GM19468 (cell line): ENCODE measurements around the gene CFAP74.

Source experiments
- ATAC-seq: cut with Tn5 transposase; IDR thresholded peaks from one replicate; pipeline ENCODE4 v1.9.1; 2021; ENCODE audit warnings: mild to moderate bottlenecking, moderate library complexity, moderate number of reproducible peaks; ENCODE audit not compliant: unreplicated experiment; ENCODE audit errors: extremely low read depth

CFAP74 gene, protein sequence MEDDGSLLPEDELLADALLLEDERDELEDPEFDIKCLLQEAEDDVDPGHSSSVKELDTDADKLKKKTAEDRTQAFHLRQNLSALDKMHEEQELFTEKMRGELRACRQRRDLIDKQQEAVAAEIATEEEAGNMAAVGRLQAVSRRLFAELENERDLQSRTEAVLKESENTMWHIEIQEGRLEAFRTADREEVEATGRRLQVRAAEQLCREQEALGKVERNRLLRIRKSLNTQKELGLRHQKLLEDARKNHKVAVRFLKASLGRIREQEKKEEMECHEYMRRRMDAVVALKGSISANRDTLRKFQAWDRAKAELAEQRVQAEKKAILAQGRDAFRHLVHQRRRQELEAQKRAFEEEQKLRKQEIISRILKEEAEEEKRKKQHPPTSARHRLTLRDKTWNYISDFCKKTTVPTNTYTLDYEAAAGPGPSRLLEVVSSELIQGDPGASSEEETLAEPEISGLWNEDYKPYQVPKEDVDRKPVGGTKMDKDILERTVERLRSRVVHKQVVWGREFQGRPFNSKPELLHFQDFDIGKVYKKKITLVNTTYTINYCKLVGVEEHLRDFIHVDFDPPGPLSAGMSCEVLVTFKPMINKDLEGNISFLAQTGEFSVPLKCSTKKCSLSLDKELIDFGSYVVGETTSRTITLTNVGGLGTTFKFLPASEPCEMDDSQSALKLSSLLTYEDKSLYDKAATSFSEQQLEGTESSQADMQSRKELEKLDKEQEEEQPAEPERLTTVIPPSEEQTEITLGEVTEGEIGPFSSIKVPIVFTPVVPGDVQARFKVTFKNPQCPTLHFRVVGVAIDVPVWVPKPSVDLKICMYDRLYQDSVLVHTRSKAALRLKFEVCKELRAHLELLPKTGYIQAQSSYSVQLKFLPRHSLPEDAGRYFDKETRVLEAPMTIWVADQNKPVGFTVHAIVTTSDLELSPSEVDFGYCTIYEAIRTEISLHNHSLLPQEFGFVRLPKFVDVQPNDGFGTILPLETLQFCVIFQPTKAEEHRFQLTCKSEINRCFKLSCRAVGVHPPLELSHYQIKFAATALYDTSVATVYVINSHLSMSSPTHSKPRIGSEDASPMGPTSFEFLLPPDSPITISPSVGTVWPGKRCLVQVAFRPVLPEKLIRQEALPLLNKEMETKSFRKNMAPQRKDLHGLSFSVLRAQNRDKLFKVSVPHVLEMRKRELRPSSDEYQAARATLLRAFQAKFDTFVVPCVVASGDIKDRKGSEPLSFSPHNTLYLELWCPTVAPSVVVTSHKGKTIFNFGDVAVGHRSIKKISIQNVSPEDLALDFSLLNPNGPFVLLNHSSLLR (N-terminal part only)

DNA sequence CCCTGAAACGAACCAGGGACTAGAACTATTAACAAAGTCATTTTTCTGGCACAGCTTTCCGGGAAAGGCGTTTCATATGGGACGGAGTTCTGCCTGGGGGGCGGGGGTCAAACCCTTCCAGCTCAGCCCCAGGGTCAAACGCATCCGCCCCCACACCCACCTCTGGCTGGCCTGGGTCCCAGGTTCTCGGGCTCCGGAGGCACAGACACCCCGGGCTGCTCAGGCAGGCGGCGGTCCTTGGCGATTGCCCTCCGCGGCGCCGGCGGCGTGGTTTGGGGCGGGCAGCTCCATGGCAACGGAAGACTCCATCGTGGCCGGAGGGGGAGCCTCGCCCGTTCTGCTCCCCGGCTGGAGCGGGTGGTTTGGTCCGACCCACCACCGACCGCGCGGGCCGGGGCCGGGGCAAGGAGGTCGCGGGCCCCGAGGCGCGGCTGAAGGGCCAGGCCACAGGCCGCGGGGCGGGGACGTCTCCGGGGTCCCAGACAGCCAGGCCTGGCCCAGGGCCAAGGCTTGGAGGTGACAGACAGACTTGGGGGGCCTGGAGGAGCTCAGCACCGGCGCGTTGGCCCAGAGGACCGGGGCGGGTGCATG lies at the start of gene CFAP74:
TSS of gene CFAP74 (minus strand) at position 246 of the 591 bp plus-strand sequence. CDS start 12,830 bp downstream, outside the sequence.
- no peak for ATAC-seq

DNA sequence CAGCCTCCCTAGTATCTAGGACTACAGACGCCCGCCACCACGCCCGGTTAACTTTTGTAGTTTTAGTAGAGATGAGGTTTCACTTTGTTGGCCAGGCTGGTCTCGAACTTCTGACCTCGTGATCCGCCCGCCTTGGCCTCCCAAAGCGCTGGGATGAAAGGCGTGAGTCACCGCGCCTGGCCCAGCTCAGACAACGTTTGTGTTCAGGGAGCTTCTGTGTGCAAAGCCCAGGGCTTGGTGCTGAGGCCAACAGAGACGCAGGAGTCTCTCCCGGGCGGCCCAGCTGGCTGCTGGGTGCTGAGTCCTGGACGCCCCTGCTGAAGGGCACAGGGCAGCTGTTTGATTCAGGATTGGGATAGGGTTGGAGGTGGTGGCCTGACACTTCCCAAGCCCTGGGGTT lies 49.6 kb upstream of the CFAP74 start:
- no peak for ATAC-seq

DNA sequence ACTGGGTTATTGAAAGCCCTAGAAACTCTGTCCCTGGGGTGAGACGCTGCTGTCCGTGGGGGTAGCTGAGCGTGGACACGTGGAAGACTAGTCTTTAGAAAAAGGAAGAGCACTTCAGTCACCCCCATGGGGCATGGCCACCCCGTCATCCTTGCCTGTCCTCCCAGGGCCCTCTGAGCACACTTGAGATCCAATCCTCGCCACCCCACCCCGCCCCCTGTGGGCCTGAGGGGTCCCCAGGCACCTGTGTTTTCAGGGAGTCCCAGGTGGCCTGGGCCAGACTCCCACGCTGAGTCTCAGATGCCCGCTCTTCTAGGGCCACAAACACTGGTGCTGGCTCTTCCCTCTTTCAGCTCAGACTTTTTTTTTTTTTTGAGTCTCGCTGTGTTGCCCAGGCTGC lies 49.2 kb upstream of the CFAP74 start:
- ATAC-seq = no peak

DNA sequence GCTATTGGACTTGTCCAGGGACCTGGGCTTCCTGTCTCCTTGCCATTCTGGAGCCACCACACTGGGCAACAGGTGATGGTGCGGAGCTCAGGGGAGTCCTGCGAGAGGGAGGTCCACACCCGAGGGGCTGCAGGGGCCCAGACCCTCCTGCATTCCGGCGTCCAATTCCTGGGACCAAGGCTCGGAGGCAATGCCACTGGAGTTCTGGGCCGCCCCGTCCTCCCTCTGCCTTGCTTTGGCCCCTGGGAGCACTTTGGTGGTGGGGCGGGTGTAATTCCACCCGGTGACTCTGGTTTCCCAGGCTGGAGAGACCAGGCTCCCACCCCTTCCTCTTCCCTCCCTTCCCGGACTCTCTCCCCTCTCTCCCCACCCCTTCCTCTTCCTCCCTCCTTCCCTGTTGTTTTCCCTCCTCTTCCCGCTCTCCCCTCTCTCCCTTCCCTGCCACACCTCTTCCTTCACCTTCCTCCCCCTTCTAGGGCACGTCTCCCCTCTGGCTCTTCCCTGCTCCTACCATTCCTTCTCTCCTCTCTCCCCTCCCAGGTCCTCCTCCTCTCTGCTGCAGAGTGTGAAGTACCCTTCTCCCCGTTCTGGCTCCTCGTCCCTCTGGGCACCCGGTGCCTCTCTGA lies 48.6 kb upstream of the CFAP74 start:
- ATAC-seq = no peak

DNA sequence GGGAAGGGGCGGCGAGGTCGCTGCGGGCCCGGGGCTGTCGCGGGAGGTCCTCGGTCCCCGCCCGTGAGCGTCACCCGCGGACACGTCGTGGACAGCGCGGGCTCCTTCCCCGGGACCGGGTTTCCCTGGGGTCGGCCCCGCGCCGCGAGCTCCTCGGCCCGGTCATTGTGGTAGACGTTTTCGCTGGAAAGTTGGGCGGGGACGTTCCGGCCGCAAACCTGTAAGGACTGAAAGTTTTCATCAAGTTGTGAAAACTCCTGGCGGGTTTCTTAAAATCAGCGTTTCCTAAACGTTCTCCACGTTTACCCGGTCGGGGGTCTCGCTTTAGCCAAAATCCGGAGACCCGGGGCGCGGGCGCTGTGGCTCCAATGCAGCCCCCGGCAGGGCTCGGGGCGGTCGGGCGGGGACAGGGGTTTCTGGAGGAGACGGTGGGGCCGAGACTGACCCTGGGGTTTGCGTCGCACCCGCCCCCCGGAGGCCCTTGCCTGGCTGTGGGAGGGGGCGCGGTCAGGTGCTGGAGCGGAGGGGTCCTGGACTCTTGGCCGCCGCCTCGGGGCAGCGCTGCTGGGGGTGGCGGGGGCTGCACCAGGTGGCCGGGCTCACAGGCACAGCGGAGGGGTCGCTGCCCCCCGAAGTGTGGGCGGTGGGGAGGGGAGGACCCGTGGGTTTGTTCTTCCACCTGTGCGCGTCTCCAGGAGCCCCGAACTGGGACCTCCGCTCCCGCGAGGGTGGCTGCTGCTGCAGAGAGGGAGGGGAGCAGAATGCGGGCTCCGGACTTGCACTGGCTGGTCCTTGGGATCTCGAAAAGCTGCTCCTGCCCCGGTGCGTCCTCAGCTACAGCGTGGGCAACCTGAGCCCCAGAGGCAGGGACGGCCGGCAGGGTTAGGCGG lies 47.5 kb upstream of the CFAP74 start:
- ATAC-seq = no peak

DNA sequence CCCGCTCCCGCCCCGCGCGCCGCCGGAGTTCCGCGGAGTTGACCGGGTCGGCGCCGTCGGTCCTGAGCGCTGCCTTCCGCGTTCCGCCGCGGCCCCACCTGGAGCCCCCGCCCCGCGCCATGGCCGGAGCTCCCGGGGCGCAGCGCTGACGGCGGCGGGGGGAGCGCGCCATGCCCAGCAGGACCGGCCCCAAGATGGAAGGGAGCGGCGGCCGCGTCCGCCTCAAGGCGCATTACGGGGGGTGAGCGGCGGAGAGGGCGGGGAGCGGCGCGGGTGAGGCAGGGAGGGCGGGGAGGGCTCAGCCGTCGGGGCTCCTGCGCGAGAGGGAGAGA lies 46.8 kb upstream of the CFAP74 start:
- ATAC-seq = no peak

DNA sequence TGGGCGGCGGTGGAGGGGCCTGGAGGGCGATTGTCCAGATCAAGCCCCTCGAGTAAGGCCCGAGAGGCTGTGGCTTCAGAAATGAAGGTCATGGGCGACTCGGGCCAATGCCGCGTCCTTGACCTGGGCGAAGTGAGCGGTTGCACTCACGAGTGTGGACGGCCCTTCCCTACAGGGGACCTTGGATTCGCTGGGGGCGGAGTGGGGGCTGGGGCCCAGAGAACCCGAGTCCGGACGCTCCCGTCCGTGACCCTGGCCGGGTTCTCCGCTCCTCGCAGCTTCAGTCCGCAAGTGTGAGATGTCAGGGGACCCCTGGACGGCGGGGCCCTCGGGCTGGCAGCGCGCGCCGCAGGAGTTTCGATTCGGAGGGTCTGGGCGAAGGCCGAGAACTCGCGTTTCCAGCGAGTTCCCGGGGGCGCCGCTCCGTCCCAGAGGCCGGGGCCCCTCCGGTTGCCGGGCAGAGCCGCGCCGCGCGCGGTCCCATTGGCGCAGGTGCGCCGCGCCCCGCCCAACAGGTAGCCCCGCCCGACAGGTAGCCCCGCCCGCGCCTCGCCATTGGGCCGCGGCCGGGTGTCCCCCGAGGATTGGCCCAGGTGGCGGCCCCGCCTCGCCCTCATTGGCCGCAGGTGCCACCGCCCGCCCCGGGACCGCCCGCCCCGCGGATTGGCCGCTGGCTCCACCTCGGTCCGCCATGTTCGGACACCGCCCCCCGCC lies 46.3 kb upstream of the CFAP74 start, which contains the start of gene PRKCZ:
TSS of gene PRKCZ (plus strand) at position 694 of the 714 bp plus-strand sequence. CDS start 220 bp downstream, outside the sequence.
- ATAC-seq = no peak

DNA sequence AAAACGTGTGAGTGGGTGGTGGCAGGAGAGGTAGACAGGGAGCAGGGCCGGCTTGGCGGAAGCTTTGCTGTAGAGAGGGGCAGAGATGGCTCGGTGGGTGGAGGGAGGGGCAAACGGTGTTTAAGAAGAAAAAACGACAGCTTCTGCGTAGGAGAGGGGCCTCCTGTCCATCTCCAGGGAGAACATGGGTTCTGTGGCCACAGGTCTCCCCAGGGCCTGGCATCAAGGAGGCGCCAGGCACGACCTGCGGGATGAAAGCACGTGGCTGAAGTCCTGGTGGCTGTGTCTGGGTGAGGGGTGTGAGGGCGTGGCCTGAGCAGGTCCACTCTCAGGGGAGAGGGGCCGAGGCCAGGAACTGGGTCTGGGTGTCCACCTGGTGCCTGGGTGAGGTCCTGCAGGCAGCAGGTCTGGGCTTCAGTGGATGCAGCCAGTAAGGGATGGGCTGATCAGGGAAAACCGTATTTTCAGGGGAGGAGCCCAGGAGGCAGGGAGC lies 45.7 kb upstream of the CFAP74 start:
- ATAC-seq = no peak

DNA sequence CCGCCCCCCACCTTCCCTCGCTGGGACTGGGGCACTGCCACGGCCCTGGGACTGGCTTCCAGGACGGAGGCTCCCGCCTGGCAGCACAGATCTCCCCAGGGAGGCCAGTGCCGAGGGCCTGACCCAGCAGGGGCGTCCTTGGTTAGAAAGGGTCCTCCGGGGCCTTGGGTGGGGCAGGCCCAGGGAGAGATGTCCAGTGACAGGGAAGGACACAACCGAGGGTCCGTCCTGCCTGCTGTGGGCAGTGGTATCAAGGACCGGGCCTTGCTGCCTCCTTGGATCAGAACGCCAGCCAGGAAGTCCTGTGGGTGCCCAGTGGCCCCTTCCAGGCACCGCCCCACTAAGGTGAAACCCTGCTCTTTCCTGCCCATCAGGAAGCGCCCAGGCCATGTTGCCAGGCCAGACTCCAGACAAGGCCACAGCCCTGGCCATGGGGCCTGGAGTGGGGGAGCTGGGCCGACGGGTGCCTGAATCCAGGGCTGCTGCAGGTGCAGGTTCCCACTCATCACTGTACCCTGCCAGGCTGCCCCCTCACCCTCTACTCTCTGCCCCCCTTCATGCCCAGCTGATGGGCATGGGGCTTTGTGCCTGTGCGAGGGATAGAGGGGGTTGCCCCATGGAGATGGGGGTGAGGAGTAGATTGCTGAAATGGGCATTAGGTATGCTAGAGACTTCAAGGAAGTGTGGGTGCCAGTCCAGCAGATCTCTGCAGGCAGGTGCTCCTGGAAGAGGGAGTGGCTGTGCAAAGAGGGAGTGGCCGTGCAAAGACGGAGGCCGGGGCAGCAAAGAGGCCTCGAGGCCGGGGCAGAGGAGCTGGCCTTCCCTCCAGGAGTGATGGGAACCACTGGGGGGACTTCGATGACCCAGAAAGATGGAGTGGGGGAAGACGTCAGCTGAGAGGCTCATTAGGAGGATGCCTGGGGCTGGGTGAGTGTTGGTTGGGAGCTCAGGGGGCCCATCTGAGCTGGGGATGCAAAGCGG lies 44.5 kb upstream of the CFAP74 start:
- no peak for ATAC-seq

DNA sequence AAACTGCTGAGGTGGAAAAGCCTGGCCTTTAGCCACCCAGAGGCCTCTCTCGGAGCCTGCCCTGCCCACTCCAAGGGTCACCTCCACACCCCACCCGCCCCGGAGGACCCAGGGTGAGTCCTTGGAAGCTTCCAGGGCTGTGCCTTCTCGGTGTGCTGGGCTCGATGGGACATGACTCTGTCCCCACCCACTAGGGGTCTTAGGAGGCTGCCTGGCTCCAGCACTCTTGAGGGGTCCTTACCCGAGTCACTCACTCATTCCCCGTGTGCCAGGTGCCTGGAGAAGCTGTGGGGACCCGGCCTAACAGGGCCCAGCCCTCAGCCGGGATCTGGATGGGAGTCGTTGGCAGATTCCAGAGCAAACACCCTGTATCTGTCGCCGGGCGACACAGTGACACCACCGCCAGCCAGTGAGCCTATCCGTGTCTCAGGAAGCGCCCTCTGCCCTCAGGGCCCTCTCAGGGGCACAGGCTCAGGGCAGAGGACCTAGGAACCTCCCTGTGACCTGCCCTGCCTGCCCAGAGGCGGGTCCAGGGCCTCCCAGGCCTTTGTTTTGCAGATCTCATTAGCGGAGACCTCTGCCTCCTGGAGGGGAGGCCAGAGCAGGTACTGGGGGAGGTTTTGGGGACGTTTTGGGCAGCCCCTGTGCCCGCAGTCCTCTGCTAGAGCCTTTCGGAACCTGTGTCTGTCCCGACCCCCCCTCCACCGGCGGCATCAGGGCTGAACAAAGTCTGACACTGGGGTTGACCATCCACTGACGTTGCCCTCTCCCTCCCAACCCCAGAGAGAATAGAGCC lies 43.6 kb upstream of the CFAP74 start:
- ATAC-seq = no peak

DNA sequence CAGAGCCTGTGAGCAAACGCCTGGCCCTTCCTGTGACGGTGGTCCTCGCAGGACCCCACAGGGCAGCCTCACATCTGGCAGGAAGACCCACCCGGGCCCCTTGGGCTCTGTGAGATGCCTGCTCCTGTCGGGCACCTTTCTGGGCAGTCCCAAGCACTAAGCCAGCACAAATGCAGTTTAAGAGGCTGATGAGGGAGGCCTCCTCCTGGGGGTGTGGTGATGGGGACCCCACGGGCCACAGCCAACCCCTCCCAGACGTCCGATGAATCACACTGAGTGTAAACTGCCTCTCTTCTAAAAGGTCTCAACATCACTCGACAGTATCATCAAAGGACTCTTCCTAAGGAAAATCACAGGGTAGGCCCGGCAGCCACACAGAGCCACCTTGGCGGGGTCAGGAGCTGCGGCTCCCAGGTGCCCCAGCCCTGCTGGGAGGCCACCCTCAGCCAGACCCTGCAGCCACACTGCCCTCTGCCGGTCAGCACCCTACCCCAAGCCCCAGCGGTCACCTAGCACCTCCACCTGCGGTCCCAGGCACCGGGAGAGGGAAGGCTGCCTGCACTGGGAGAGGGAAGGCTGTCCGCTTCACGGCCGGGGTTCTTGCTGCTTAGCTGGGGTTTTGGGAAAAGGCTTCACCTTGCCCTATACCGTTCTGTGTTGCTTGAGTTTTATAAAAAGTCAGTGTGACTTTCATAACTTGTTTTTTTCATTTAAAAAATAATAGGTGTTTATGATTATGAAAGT lies 42.8 kb upstream of the CFAP74 start:
- ATAC-seq = no peak

DNA sequence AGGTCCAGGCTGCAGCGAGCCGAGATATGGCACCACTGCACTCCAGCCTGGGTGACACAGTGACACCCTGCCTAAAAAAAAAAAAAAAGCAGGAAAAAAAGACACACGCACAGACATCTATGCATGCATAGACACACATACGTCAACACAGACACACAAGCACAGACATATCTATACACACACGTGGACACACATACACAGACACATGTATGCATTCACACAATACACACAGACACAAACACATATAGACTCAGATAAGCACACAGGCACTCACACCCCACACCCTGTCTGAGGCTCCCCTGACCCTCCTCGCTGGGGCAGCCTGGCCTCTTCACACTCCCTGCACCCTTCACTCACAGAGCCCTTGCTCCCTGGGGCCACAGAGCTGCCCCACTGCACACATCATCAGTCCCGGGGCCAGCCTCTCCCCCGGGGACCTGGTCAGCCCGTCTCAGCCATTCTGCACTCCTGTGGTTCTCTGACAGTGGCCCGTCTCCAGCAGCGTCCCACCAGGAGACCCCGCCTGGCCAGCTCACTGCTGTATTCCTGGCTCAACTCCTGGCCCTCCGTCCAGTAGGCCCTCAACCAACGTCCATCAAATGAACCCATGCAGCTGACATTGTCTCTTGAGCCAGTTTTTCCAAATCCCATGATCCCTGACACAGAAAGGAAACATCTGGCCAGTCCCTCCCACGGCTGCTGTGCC lies 42.0 kb upstream of the CFAP74 start:
- no peak for ATAC-seq

DNA sequence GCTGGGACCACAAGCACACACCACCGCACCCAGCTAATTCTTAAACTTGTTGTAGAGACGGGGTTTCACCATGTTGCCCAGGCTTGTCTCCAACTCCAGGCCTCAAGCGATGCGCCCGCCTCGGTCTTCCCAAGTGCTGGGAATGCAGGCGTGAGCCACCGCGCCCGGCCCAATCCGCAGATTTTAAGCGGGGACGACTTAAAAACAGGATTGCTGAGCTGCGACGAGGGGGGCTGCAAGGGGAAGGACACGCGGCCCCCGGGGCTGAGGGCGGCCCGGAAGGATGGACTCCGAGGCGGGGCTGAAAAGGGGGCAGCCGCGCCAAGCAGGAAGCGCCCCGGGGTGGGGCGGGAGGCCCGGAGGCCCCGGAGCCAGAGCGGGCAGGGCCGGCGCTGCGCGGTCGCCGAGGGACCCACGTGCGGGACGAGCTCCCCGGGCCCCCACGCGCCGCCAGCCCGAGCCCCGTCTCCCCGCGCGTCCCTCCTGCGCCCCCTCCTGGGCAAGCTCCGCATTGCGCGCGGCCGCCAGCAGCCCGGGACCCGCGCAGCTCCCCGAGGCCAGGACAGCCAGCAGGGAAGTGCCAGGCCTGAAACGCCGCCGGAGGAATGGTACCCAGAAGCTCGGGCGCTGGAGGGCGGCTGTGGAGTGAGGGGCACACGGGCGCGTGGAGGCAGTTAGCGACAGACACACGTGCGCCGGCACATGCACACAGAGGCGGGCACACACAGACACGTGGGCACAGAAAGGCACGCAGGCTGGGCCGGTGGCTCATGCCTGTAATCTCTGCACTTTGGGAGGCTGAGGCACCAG lies 41.1 kb upstream of the CFAP74 start:
- no peak for ATAC-seq

DNA sequence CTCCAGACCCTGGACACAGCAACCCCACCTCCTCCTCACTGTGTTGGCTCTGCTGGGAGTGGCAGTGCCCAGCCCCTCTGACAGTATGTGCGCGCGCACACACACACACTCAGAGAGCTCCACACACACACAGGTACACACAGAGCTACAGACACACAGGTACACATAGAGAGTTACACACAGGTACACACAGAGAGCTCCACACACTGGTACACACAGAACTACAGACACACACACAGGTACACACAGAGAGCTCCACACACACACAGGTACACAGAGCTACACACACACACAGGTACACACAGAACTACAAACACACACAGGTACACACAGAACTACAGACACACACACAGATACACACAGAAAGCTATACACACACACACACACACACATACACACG lies 40.3 kb upstream of the CFAP74 start:
- no peak for ATAC-seq
